ENCODE results near the gene CIDEA.
A peak's percentile ranks its signal among the peaks of the same experiment; 100 is the strongest.

The CIDEA gene

GRCh38 chr18:12288403-12288755 is 34.2 kb downstream of the CIDEA start:
- no peak for DNase-seq
- in situ Hi-C loops (cut with HindIII; ENCODE audit: low pct_ligation_motif_present, low pct_unique_long_range_greater_than_20kb, low sequenced_read_pairs), result no loop called here

- no peak for DNase-seq
- in situ Hi-C loops (cut with HindIII; ENCODE audit: low pct_ligation_motif_present, low pct_unique_long_range_greater_than_20kb, low sequenced_read_pairs), result no loop called here
Measured at GRCh38 chr18:12290086-12290485, 35.9 kb downstream of the CIDEA start.

GRCh38 chr18:12291161-12291560 is 37.0 kb downstream of the CIDEA start:
- DNase-seq, result no peak
- in situ Hi-C loops (cut with HindIII; ENCODE audit: low pct_ligation_motif_present, low pct_unique_long_range_greater_than_20kb, low sequenced_read_pairs), result no loop called here

- in situ Hi-C loops (cut with HindIII; ENCODE audit: low pct_ligation_motif_present, low pct_unique_long_range_greater_than_20kb, low sequenced_read_pairs), result no loop called here
- no peak for DNase-seq
Measured at GRCh38 chr18:12291690-12292089, 37.5 kb downstream of the CIDEA start.

- no peak for DNase-seq
Measured at GRCh38 chr18:12293831-12294230, 39.7 kb downstream of the CIDEA start.

GRCh38 chr18:12295389-12296086 is 41.4 kb downstream of the CIDEA start:
- DNase-seq, result no peak
- in situ Hi-C loops (cut with HindIII; ENCODE audit: low pct_ligation_motif_present, low pct_unique_long_range_greater_than_20kb, low sequenced_read_pairs), result no loop called here

More at GRCh38 chr18:12293831-12294230, 39.7 kb downstream of the CIDEA start:
- in situ Hi-C loops (cut with HindIII; ENCODE audit: low pct_ligation_motif_present, low pct_unique_long_range_greater_than_20kb, low sequenced_read_pairs), result no loop called here

- DNase-seq, result no peak
- in situ Hi-C loops (cut with HindIII; ENCODE audit: low pct_ligation_motif_present, low pct_unique_long_range_greater_than_20kb, low sequenced_read_pairs), result no loop called here
Measured at GRCh38 chr18:12296087-12296403, 41.9 kb downstream of the CIDEA start.

GRCh38 chr18:12296457-12296856 is 42.3 kb downstream of the CIDEA start:
- in situ Hi-C loops (cut with HindIII; ENCODE audit: low pct_ligation_motif_present, low pct_unique_long_range_greater_than_20kb, low sequenced_read_pairs), result no loop called here
- DNase-seq, result no peak

- in situ Hi-C loops (cut with HindIII; ENCODE audit: low pct_ligation_motif_present, low pct_unique_long_range_greater_than_20kb, low sequenced_read_pairs), result no loop called here
- no peak for DNase-seq
Measured at GRCh38 chr18:12299862-12300261, 45.7 kb downstream of the CIDEA start.

- in situ Hi-C loops (cut with HindIII; ENCODE audit: low pct_ligation_motif_present, low pct_unique_long_range_greater_than_20kb, low sequenced_read_pairs), result no loop called here
- DNase-seq, result no peak
Measured at GRCh38 chr18:12301263-12302005, 47.3 kb downstream of the CIDEA start.

GRCh38 chr18:12302391-12303147 is 48.4 kb downstream of the CIDEA start:
- in situ Hi-C loops (cut with HindIII; ENCODE audit: low pct_ligation_motif_present, low pct_unique_long_range_greater_than_20kb, low sequenced_read_pairs), result no loop called here
- DNase-seq, result no peak

GRCh38 chr18:12304351-12305210 is 50.4 kb downstream of the CIDEA start:
- DNase-seq, result no peak
- in situ Hi-C loops (cut with HindIII; ENCODE audit: low pct_ligation_motif_present, low pct_unique_long_range_greater_than_20kb, low sequenced_read_pairs), result no loop called here

GRCh38 chr18:12305211-12305610 is 51.0 kb downstream of the CIDEA start:
- in situ Hi-C loops (cut with HindIII; ENCODE audit: low pct_ligation_motif_present, low pct_unique_long_range_greater_than_20kb, low sequenced_read_pairs), result no loop called here

GRCh38 chr18:12305930-12306629 is 51.9 kb downstream of the CIDEA start:
- in situ Hi-C loops (cut with HindIII; ENCODE audit: low pct_ligation_motif_present, low pct_unique_long_range_greater_than_20kb, low sequenced_read_pairs), result no loop called here
- no peak for DNase-seq

More at GRCh38 chr18:12305211-12305610, 51.0 kb downstream of the CIDEA start:
- DNase-seq, result no peak

GRCh38 chr18:12306752-12307700 is 52.9 kb downstream of the CIDEA start:
- DNase-seq, result no peak
- in situ Hi-C loops (cut with HindIII; ENCODE audit: low pct_ligation_motif_present, low pct_unique_long_range_greater_than_20kb, low sequenced_read_pairs), result no loop called here

GRCh38 chr18:12307701-12308385 is 53.7 kb downstream of the CIDEA start, which contains the start of gene TUBB6:
Gene TUBB6 (plus strand): TSS chr18:12308241. CDS start chr18:12308293, 52 bp downstream.
- in situ Hi-C loops (cut with HindIII; ENCODE audit: low pct_ligation_motif_present, low pct_unique_long_range_greater_than_20kb, low sequenced_read_pairs), result no loop called here
- DNase-seq, result peak; percentile 57
